Measurements from ENCODE around the gene IGDCC3.
"Not testable (repeated sequence)": the region's sequence is repeated elsewhere in the genome, so short reads cannot be mapped to it uniquely, and the experiment has no call there.

IGDCC3 gene

GRCh38 chr15:65355173-65355987, 22.4 kb downstream of the IGDCC3 start:
- Histone ChIP-seq H3K9me3 (ENCODE audit: low read length) (peaks cover 6% of the 10 kb centered on the region), H3F3A (ENCODE audit: insufficient read depth, low read length) (no peaks in the 10 kb centered on the region), H3K79me2 (ENCODE audit: insufficient read depth, low read length) (no peaks in the 10 kb centered on the region), H3K4me3 (ENCODE audit: low read depth, low read length, poor library complexity, severe bottlenecking) (no peak overlapping the region), H3K4me2 (ENCODE audit: low read length) (no peak overlapping the region), H3K27me3 (ENCODE audit: insufficient read depth, low read length) (peaks cover 4% of the 10 kb centered on the region; the same call in 1 of the 2 replicates), H3K27ac (ENCODE audit: low read depth, low read length, poor library complexity, severe bottlenecking) (no peak overlapping the region), H3K9ac (ENCODE audit: low read length) (no peak overlapping the region), H3K9me2 (ENCODE audit: low read depth, low read length) (no peaks in the 10 kb centered on the region), H4K20me1 (ENCODE audit: insufficient read depth, low read length) (no peaks in the 10 kb centered on the region), H2AFZ (ENCODE audit: low read length) (no peak overlapping the region), H3K4me1 (ENCODE audit: insufficient read depth, low read length, severe bottlenecking) (no peaks in the 10 kb centered on the region), H3K36me3 (ENCODE audit: insufficient read depth, low read length) (no peaks in the 10 kb centered on the region; the same call in 1 of the 2 replicates)
- TF ChIP-seq EZH2 (IDR thresholded peaks at IDR 0.05; ENCODE audit: borderline replicate concordance, low read length), result no peak
- TF ChIP-seq, protein P1, sequence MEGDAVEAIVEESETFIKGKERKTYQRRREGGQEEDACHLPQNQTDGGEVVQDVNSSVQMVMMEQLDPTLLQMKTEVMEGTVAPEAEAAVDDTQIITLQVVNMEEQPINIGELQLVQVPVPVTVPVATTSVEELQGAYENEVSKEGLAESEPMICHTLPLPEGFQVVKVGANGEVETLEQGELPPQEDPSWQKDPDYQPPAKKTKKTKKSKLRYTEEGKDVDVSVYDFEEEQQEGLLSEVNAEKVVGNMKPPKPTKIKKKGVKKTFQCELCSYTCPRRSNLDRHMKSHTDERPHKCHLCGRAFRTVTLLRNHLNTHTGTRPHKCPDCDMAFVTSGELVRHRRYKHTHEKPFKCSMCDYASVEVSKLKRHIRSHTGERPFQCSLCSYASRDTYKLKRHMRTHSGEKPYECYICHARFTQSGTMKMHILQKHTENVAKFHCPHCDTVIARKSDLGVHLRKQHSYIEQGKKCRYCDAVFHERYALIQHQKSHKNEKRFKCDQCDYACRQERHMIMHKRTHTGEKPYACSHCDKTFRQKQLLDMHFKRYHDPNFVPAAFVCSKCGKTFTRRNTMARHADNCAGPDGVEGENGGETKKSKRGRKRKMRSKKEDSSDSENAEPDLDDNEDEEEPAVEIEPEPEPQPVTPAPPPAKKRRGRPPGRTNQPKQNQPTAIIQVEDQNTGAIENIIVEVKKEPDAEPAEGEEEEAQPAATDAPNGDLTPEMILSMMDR (IDR thresholded peaks at IDR 0.05; ENCODE audit: low read length), result no peak

- no peak overlapping the region for H3K4me3 ChIP-seq (ENCODE audit: low read depth, low read length, poor library complexity, severe bottlenecking)
Observed at GRCh38 chr15:65354835-65355172, 23.0 kb downstream of the IGDCC3 start.

GRCh38 chr15:65351972-65352371, 25.8 kb downstream of the IGDCC3 start:
- not testable (repeated sequence) for H3K9me3 ChIP-seq (ENCODE audit: low read length); H4K20me1 ChIP-seq (ENCODE audit: insufficient read depth, low read length); H3K9ac ChIP-seq (ENCODE audit: low read length); H3K79me2 ChIP-seq (ENCODE audit: insufficient read depth, low read length); H3K4me3 ChIP-seq (ENCODE audit: low read depth, low read length, poor library complexity, severe bottlenecking); H3K4me2 ChIP-seq (ENCODE audit: low read length); H3K4me1 ChIP-seq (ENCODE audit: insufficient read depth, low read length, severe bottlenecking); H3K27me3 ChIP-seq (ENCODE audit: insufficient read depth, low read length); H3K27ac ChIP-seq (ENCODE audit: low read depth, low read length, poor library complexity, severe bottlenecking); H3K9me2 ChIP-seq (ENCODE audit: low read depth, low read length); H2AFZ ChIP-seq (ENCODE audit: low read length); H3K36me3 ChIP-seq (ENCODE audit: insufficient read depth, low read length); H3F3A ChIP-seq (ENCODE audit: insufficient read depth, low read length)

More at GRCh38 chr15:65354835-65355172, 23.0 kb downstream of the IGDCC3 start:
- H3K9ac ChIP-seq (ENCODE audit: low read length), result no peak overlapping the region
- no peak overlapping the region for H3K27ac ChIP-seq (ENCODE audit: low read depth, low read length, poor library complexity, severe bottlenecking)
- no peaks in the 10 kb centered on the region; the same call in 1 of the 2 replicates for H3K36me3 ChIP-seq (ENCODE audit: insufficient read depth, low read length)
- no peaks in the 10 kb centered on the region for H4K20me1 ChIP-seq (ENCODE audit: insufficient read depth, low read length)
- no peaks in the 10 kb centered on the region for H3K79me2 ChIP-seq (ENCODE audit: insufficient read depth, low read length)
- TF ChIP-seq, protein P1 (IDR thresholded peaks at IDR 0.05; ENCODE audit: low read length), result no peak
- TF ChIP-seq EZH2 (IDR thresholded peaks at IDR 0.05; ENCODE audit: borderline replicate concordance, low read length), result no peak
- peaks cover 4% of the 10 kb centered on the region; the same call in 1 of the 2 replicates for H3K27me3 ChIP-seq (ENCODE audit: insufficient read depth, low read length)
- H3K9me2 ChIP-seq (ENCODE audit: low read depth, low read length), result no peaks in the 10 kb centered on the region
- H3K4me2 ChIP-seq (ENCODE audit: low read length), result no peak overlapping the region
- no peaks in the 10 kb centered on the region for H3K4me1 ChIP-seq (ENCODE audit: insufficient read depth, low read length, severe bottlenecking)
- no peak overlapping the region for H2AFZ ChIP-seq (ENCODE audit: low read length)
- peaks cover 6% of the 10 kb centered on the region for H3K9me3 ChIP-seq (ENCODE audit: low read length)
- H3F3A ChIP-seq (ENCODE audit: insufficient read depth, low read length), result no peaks in the 10 kb centered on the region

GRCh38 chr15:65349338-65349737, 28.5 kb downstream of the IGDCC3 start:
- no peaks in the 10 kb centered on the region for H3K79me2 ChIP-seq (ENCODE audit: insufficient read depth, low read length)
- no peaks in the 10 kb centered on the region for H3K9me2 ChIP-seq (ENCODE audit: low read depth, low read length)
- no peak overlapping the region for H3K27ac ChIP-seq (ENCODE audit: low read depth, low read length, poor library complexity, severe bottlenecking)
- H3K4me1 ChIP-seq (ENCODE audit: insufficient read depth, low read length, severe bottlenecking), result no peaks in the 10 kb centered on the region
- TF ChIP-seq EZH2 (IDR thresholded peaks at IDR 0.05; ENCODE audit: borderline replicate concordance, low read length), result no peak
- TF ChIP-seq, protein P1 (IDR thresholded peaks at IDR 0.05; ENCODE audit: low read length), result no peak
- no peaks in the 10 kb centered on the region; the same call in 1 of the 2 replicates for H3K36me3 ChIP-seq (ENCODE audit: insufficient read depth, low read length)
- H2AFZ ChIP-seq (ENCODE audit: low read length), result no peak overlapping the region
- H4K20me1 ChIP-seq (ENCODE audit: insufficient read depth, low read length), result no peaks in the 10 kb centered on the region
- H3K9ac ChIP-seq (ENCODE audit: low read length), result no peak overlapping the region
- peaks cover 6% of the 10 kb centered on the region for H3K9me3 ChIP-seq (ENCODE audit: low read length)
- no peaks in the 10 kb centered on the region for H3F3A ChIP-seq (ENCODE audit: insufficient read depth, low read length)
- peaks cover 8% of the 10 kb centered on the region; the same call in 1 of the 2 replicates for H3K27me3 ChIP-seq (ENCODE audit: insufficient read depth, low read length)
- no peak overlapping the region for H3K4me3 ChIP-seq (ENCODE audit: low read depth, low read length, poor library complexity, severe bottlenecking)
- no peak overlapping the region for H3K4me2 ChIP-seq (ENCODE audit: low read length)

DNA sequence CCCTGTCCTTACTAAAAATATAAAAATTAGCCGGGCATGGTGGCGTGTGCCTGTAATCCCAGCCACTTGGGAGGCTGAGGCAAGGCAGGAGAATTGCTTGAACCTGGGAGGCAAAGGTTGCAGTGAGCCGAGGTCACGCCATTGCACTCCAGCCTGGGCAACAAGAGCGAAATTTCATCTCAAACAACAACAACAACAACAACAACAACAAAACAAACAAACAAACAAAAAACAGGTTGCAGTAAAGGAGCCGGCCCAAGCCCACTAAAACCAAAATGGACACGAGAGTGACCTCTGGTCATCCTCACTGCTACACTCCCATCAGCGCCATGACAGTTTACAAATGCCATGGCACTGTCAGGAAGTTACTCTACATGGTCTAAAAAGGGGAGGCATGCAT, 30.0 kb downstream of the IGDCC3 start:
- not testable (repeated sequence) for H3K36me3 ChIP-seq (ENCODE audit: insufficient read depth, low read length); H4K20me1 ChIP-seq (ENCODE audit: insufficient read depth, low read length); H3K4me2 ChIP-seq (ENCODE audit: low read length); H3K27me3 ChIP-seq (ENCODE audit: insufficient read depth, low read length); H3F3A ChIP-seq (ENCODE audit: insufficient read depth, low read length); H3K9me3 ChIP-seq (ENCODE audit: low read length); H3K27ac ChIP-seq (ENCODE audit: low read depth, low read length, poor library complexity, severe bottlenecking); H3K9ac ChIP-seq (ENCODE audit: low read length); H3K9me2 ChIP-seq (ENCODE audit: low read depth, low read length); H2AFZ ChIP-seq (ENCODE audit: low read length); H3K4me1 ChIP-seq (ENCODE audit: insufficient read depth, low read length, severe bottlenecking); H3K79me2 ChIP-seq (ENCODE audit: insufficient read depth, low read length); H3K4me3 ChIP-seq (ENCODE audit: low read depth, low read length, poor library complexity, severe bottlenecking)
